ENCODE data around the gene ACY1. TPM values are rescaled to one million over a fixed set of nuclear protein-coding genes. Genes with fewer than 3 reads are reported as not detected.
A peak's percentile ranks its signal among the peaks of the same experiment; 100 is the strongest.

The ACY1 gene
- total and polyA plus RNA-seq, 4 donors, result 69.5 to 274 (median 238) TPM

- DNase-seq (ENCODE audit: low spot score), result no peak
- Histone ChIP-seq H3K27ac (ENCODE audit: low read depth in 1 of 2, low read length in 2 of 2) (peak overlapping the region; percentile 7 to 17), H3K4me1 (ENCODE audit: control insufficient read depth in 4 of 4, insufficient read depth in 4 of 4, low read length in 3 of 4) (peaks cover 8 to 46% (median 40%) of the 10 kb centered on the region in 4 donors), H3K9me3 (ENCODE audit: control insufficient read depth in 4 of 4, low read length in 3 of 4) (no peaks in the 10 kb centered on the region), H3K27me3 (ENCODE audit: control insufficient read depth in 4 of 4, insufficient read depth in 4 of 4, low read length in 3 of 4) (no peaks in the 10 kb centered on the region), H3K9ac (ENCODE audit: low read depth in 1 of 2, low read length in 2 of 2) (no peak overlapping the region), H3K4me3 (ENCODE audit: low read depth in 1 of 3, low read length in 3 of 3) (peak overlapping the region in 2 of 3 donors; percentile 47 to 76), H3K36me3 (ENCODE audit: control insufficient read depth in 4 of 4, insufficient read depth in 3 of 4, low read depth in 1 of 4, low read length in 3 of 4) (no peaks in the 10 kb centered on the region)
- no peak for TF ChIP-seq CTCF (IDR thresholded peaks at IDR 0.05; ENCODE audit: low read depth, low read length, missing input control)
- TF ChIP-seq ZBTB33 (IDR thresholded peaks at IDR 0.05), result no peak
- no peak for TF ChIP-seq RXRA (IDR thresholded peaks at IDR 0.05)
- no peak for TF ChIP-seq FOXA2 (IDR thresholded peaks at IDR 0.05)
- no peak for TF ChIP-seq FOXA1 (IDR thresholded peaks at IDR 0.05)
- no peak for TF ChIP-seq SP1 (IDR thresholded peaks at IDR 0.05)
- no peak for TF ChIP-seq EGR1 (IDR thresholded peaks at IDR 0.05; ENCODE audit: low read depth in 2 of 2)
- TF ChIP-seq YY1 (IDR thresholded peaks at IDR 0.05), result no peak
- TF ChIP-seq JUND (IDR thresholded peaks at IDR 0.05), result no peak
- no peak for TF ChIP-seq GABPA (IDR thresholded peaks at IDR 0.05 in 1 of 2, conservative IDR thresholded peaks at IDR 0.05 in 1 of 2)
- TF ChIP-seq REST (IDR thresholded peaks at IDR 0.05), result no peak
- no peak for TF ChIP-seq NR2F2 (IDR thresholded peaks at IDR 0.05)
- TF ChIP-seq RAD21 (IDR thresholded peaks at IDR 0.05), result no peak
- no peak for TF ChIP-seq MAX (IDR thresholded peaks at IDR 0.05)
- no peak for TF ChIP-seq TAF1 (conservative IDR thresholded peaks at IDR 0.05)
- WGBS, result 9% methylated on average over 33 of the region's 33 CpGs
Observed at GRCh38 chr3:51966922-51967383, 16.4 kb upstream of the ACY1 start.
